GM19043 (cell line): ENCODE measurements around the gene ALG12.

Experiments used
- ATAC-seq: cut with Tn5 transposase; IDR thresholded peaks from one replicate; pipeline ENCODE4 v1.9.1; 2021; ENCODE audit warnings: low read depth; ENCODE audit not compliant: unreplicated experiment

The ALG12 gene

DNA sequence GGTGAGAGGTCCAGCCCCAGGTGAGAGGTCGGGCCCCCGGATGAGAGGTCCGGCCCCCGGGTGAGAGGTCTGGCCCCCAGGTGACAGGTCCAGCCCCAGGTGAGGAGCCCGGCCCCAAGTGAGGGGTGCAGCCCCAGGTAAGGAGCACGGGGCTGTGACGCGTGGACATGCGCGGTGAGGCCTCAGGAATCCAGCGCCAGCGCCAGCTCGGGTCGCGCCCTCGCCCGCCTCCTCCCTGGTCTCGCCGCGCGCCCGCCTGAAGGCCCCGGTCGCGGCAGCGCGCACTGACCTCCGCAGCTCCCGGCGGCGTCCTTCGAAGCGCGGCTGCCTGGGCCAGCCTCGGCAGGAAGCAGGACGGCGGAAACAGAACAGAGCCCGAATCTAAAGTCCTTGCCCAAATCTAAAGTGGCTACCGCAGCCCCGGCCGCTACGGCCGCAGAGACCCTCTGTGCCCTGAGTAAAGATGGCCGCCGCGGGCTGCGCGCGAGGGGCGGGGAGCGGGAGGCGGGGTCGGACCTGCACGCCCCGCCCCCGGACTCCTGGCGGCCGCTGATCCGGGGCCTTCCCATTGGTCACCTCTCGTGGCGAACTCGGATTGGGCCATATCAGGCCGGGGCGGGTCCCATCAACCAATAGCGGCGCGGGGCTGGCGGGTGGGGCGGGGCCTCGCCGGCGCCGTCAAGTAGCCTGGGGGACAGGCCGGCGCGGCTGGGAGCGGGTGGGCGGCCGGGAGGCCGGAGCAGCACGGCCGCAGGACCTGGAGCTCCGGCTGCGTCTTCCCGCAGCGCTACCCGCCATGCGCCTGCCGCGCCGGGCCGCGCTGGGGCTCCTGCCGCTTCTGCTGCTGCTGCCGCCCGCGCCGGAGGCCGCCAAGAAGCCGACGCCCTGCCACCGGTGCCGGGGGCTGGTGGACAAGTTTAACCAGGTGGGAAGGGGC lies at the start of gene ALG12, which contains the start of gene CRELD2:
ALG12 (minus strand) TSS at position 465 of the 937 bp plus-strand sequence. CDS start 4,673 bp downstream, outside the sequence.
CRELD2 (plus strand) TSS at position 661 of the 937 bp plus-strand sequence; CDS start at position 797, 136 bp downstream.
- peak; percentile 88 for ATAC-seq

DNA sequence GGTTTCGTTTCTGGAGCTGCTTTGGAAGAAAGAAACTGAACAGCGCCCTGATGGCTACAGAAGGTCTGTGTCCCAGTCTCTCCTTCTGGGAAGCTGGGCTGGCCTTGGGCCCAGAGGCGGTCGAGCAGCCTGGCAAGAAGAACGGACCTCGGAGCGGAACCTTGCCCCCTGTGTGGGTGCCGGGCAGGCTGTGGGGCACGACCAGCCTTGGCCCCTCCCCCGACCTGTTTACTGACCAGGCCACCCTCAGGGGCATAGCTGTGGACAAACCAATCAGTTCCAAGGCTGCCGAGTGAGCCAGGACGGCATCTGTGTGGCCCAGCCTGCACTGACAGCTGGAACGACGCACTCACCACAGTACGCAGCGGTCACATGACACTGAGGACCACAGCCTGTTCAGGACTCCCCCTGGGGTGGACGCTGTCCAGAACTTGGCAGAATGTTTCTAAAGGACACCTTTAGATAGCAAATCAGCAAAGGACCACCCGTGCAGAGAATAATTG lies 49.5 kb upstream of the ALG12 start:
- no peak for ATAC-seq

DNA sequence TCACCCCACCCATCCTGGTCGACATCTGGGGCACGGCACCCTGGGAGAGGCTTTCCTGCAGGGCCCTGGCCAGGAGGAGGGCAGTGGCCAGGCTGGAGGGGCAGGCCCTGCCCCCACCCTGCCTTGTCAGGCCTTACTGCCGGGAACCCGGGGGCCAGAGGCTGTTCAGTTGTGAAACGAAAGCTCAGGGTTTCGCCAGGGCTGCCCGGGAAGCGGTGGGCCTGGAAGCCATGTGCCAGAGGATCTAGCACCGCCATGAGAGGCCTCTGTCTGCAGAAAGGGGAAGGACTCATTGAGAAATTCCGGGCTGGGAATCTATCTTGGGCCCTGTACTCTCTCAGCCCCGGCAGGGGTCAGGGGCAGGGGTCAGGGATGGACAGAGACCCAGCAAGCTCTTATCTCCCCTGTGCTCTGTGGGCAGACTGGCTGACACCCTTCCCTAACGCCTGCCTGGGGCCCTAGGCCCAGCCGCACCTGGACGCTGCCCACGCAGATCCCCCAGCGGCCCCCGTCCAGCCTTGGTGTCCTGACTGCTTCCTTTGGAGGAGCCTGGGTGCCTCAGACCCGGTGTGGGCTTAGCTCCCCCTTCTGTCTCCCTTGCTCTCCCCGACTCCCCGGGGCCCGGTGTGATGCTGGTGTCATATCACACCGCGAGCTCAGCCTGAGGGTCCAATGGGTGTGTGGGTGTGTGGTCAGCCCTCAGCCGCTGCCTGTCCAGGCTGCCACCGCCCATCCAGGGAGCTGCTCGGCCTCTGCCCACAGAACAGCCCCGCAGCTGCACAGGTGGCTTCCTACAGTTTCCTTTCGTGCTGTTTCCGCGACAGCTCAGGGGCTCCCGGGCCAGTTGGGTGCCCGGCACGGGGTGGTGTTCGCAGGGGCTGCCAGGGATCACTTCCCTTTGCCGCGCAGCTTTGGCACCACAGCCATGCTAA lies 48.8 kb upstream of the ALG12 start:
- no peak for ATAC-seq

DNA sequence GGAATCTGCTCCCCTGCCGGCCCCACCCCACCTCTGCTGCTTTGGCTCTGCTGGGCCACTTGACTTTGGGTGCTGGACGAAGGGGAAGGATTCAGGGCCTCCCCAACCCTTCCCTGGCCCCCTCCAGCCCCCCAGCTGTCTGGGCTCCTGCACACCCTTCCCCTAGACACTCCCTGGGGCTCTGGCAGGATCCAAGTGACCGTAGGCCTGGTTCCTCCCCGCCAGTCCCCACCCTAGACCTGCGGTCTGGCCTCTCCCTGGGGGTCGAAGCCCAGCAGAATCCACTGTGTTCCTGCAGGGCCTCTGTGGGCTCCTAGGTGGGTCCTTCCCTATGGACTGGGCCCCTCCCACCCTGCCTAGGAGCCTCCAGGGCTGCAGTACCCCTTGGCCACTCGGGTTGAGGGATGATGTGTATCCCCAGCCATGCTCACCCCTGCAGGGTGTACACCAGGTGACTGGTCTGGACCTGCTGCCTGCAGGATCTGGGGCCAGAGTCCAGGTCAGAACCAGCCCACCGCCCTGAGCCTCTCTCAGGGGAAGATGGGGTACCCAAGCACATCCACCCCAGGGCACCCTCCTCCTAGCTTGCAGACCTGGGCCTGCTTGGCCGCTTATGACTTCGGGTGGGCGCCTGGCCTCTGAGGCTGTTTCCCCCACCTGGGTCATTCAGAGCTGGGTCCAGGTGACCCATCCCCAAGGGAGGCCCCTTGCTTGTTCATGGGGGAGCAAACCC lies 48.0 kb upstream of the ALG12 start:
- no peak for ATAC-seq

DNA sequence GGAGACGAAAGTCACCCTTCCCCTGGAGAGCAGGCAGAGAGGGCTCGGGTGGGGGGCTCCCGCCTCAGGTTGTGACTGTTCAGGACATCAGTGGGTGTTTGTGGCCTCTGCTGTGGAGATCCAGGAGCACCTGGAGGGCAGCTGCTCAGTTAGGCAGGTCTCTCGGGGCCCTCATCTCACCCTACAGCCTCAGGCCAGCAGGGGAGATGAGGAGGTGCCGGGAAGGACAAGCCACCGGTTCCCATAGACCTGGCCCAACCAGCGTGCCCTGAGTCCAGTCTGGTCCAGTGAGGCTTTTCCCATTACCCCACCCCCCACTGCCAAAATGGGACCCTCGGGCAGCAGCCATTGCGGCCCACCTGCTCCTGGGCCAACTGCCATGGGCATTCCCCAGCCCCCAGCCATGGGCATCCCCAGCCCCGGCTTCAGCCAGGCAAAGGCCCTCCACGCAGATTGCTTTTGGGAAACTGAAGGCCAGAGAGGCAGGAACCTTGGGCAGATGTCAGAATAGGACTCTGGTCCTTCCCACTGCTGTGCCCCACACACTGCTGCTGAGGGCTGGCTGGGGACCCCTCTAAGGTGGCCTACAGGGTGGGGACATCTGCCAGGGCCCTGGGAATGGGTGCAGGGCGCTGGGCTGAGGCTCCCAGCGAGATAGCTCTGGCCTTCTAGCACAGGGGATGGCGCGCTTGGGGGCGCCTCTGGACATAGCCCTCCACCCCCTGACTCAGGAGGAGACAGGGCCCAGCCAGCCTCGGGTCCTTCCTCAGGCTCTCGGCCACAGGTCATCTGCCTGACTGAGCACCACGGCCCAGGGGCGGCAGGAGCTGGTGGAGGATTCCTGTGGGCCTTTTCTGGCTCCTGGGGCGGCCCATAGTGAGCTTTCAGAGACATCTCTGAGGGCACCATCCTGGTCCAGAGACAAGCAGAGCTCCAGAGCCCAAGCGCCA lies 47.1 kb upstream of the ALG12 start:
- no peak for ATAC-seq

DNA sequence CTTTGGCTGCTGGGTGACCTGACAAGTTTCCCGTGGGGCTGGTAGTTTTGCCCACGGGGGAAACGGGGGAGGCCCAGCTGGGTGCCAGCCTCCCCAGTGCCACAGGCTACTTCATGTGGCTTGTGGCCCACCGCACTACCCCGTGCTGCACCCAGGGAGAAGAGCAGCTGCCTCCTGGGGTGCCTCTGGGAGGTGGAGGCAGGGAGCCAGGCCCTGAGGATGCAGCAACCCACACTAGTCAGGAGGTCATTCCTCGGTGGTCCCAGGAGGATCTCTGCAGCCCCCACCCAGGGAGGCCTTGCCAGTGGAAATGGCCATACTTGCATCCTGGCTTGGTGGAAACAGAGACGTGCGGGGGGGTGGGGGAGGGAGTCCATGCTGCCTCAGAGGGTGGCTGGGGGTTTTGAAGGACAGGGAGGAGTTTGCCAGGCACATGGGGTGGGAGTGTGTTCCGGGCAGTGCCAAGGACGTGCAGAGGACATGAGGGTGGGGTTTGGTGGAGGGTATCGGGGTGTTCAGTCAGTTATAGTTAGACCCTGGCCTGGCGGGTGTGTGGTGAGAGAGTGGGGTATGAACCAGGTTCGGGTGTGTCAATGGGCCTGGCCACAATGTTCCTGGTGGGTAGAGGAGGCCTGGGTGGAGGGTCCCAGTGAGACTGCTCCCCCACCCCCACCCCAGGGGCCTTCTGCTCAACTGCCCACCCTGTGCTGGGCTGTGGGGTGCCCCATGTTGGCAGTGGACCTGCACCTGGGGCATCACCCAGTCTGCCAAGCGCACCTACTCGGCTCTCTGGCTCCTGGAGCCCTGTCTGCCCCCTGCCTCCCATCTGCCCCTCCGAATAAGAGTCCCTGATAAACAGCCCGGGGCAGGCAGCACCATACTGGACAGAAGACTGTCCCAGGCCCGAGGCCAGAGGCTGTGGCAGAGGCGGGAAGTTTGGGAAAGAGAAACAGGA lies 46.2 kb upstream of the ALG12 start:
- ATAC-seq = no peak

DNA sequence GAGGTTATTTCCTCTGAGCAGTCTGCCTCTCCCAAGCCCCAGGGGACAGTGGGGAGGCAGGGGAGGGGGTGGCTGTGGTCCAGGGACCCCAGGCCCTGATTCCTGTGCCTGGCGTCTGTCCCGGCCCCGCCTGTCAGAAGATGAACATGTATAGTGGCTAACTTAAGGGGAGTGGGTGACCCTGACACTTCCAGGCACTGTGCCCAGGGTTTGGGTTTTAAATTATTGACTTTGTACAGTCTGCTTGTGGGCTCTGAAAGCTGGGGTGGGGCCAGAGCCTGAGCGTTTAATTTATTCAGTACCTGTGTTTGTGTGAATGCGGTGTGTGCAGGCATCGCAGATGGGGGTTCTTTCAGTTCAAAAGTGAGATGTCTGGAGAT lies 45.4 kb upstream of the ALG12 start:
- no peak for ATAC-seq

DNA sequence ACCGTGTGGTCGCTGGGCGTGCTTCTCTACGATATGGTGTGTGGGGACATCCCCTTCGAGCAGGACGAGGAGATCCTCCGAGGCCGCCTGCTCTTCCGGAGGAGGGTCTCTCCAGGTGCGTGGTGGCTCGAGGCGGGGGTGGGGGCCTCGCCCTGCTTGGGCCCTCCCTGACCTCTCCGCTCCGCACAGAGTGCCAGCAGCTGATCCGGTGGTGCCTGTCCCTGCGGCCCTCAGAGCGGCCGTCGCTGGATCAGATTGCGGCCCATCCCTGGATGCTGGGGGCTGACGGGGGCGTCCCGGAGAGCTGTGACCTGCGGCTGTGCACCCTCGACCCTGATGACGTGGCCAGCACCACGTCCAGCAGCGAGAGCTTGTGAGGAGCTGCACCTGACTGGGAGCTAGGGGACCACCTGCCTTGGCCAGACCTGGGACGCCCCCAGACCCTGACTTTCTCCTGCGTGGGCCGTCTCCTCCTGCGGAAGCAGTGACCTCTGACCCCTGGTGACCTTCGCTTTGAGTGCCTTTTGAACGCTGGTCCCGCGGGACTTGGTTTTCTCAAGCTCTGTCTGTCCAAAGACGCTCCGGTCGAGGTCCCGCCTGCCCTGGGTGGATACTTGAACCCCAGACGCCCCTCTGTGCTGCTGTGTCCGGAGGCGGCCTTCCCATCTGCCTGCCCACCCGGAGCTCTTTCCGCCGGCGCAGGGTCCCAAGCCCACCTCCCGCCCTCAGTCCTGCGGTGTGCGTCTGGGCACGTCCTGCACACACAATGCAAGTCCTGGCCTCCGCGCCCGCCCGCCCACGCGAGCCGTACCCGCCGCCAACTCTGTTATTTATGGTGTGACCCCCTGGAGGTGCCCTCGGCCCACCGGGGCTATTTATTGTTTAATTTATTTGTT lies 44.8 kb upstream of the ALG12 start:
- no peak for ATAC-seq

DNA sequence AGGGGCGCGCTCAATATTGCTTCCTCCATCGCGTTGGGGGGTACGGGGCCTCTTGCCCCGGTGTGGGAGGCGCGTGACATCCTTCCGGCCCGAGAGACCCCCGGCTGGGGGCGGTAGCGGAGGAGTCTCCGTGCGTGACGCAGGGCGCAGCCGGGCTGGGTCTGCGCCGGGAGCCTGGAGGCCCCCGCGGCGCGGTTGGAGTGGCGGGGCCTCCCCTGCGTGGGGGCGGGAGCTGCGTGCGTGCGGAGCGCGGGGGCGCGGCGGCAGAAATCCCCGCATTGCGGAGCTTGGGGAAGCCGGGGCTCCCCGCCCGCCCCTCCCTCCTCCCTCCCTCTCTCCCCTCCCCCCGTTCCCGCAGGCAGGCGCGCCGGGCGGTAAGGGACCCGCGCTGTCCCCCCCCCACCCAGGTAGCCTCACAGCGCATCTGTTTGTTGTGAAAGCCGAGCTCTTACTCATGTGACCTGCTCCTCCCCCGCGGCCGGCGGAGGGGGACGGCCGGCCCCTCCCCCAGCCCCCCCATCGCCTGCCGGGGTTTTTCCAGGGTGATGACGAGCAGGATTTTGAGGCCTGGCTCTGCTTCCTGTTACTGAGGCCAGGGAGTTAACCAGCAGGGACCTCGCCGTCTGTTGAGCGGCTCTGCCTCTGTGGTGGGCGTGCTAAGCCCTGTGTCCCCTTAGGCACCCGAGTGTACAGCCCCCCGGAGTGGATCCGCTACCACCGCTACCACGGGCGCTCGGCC lies 43.9 kb upstream of the ALG12 start:
- ATAC-seq = no peak

DNA sequence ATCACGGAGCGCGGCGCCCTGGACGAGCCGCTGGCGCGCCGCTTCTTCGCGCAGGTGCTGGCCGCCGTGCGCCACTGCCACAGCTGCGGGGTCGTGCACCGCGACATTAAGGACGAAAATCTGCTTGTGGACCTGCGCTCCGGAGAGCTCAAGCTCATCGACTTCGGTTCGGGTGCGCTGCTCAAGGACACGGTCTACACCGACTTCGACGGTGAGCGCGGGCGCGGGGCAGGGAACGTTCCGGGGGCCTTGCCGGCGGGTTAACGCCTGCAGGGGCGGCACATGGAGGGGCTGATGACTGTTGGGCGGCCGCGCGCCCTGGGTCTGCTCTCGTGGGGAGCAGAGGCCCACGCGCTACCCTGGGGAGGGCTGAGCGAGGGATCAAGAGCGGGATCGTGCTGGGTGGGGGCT lies 43.4 kb upstream of the ALG12 start:
- ATAC-seq = no peak

DNA sequence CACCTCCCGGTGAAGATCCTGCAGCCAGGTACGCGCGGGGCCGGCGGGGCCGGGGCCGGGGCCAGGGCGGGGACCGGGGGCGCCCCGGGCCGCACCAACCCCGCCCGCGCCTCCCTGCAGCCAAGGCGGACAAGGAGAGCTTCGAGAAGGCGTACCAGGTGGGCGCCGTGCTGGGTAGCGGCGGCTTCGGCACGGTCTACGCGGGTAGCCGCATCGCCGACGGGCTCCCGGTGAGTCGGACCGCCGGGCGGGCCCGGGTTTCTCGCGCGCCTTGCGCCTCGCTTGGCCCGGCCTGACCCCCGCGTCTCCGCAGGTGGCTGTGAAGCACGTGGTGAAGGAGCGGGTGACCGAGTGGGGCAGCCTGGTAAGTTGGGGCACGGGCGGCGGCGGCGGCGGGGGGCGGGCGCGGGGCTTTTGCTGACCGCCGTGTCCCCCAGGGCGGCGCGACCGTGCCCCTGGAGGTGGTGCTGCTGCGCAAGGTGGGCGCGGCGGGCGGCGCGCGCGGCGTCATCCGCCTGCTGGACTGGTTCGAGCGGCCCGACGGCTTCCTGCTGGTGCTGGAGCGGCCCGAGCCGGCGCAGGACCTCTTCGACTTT lies 42.9 kb upstream of the ALG12 start:
- ATAC-seq = no peak

DNA sequence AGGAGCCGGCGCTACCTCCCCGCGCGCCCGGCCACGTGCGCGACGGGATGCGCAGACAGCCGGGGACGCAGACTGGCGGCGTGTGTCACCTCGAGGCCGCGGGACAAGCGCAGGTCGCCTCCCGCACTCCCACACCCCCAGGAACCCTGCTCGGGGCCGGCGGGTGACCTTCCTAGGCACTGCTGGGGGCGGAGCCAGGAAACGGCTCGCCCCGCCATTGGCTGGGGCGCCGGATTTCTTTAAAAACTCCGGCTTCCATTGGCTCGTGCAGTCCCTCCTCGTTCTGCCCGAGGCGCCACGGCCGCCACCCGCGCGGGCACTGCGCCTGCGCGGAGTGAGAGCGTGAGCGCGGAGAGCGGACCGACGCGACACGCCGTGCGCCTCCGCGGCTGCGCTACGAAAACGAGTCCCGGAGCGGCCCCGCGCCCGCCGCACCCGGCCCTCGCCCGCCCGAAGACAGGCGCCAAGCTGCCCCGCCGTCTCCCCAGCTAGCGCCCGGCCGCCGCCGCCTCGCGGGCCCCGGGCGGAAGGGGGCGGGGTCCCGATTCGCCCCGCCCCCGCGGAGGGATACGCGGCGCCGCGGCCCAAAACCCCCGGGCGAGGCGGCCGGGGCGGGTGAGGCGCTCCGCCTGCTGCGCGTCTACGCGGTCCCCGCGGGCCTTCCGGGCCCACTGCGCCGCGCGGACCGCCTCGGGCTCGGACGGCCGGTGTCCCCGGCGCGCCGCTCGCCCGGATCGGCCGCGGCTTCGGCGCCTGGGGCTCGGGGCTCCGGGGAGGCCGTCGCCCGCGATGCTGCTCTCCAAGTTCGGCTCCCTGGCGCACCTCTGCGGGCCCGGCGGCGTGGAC lies 42.1 kb upstream of the ALG12 start, which contains the start of gene PIM3:
PIM3 (plus strand) TSS at position 614 of the 846 bp plus-strand sequence; CDS start at position 790, 176 bp downstream.
- ATAC-seq = peak; percentile 62

DNA sequence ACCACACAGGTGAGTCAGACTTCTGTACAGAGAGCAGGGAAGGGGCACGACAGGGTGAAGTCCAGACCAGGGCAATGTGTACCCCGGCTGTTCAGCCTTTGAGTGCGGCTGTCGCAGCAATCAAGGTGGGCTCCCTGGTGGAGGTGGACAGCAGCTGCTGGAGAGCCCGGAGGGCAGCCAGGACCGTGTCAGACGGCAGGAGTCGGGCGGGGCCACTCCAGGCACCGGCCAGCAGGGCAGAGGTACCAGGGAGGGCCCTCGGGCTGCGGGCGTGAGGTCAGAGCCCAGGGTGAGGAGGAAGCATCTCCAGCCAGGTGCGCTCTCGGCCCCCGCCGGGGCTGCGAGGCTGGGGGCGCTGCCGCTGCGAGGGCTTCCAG lies 41.5 kb upstream of the ALG12 start:
- ATAC-seq = no peak

DNA sequence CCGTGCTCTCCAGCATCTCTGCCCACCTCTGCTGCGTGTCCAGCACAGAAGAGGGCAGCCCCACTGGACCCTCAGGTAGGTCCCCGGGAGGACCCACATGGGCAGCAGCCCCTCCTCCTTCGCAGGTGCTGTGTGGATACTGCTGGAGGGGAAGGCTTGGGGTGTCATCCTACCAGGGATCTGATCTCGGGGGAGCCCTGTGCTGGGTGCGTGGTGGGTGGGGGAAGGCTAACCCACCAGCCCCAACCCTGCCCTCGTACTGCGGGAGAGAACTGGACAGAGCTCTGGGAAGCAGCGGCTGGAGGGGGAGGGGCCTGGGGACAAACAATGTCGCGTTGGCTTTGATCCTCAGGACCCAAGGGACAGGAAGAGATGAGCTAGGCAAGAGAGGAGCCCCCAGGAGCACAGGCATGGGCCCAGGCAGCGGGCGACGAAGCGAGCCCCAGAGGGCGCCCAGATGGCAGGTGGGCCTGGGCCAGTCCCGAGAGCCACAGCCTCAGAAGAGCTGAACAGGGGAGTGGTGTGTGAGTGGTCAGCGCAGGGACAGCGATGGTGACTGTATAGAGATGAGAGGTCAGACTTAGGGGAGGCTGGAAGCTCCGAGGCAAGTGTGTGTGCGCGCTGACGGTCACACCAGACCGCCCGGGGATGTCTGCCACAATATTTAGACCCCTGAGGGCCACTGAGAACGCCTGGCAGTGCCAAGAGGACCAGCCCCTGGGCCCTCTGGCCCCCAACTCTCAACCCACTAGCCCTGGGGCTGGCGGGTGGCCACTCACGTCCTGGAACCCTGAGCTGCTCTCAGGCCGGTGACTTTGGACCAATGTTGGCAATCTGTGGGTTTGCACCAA lies 40.9 kb upstream of the ALG12 start:
- no peak for ATAC-seq
